Left ventricle myocardium superior (tissue), 1 donor: ENCODE data around the gene SYNPO. TPM values are rescaled to one million over a fixed set of nuclear protein-coding genes. Genes with fewer than 3 reads are reported as not detected.

Experiments
- ATAC-seq: fragments of 200-7000 bp; cut with Tn5 transposase; one replicate; pipeline ENCODE4 v1.9.1; 2020; ENCODE audit warnings: mild to moderate bottlenecking, moderate library complexity
- DNase-seq: peaks from one replicate; pipeline ENCODE4 v3.0.0-alpha.2; 2020
- intact Hi-C: fragments of 100-400 bp; cut with micrococcal nuclease; formaldehyde crosslinking; loops from one replicate; pipeline ENCODE4 v1.11.0; 2022
- total RNA-seq: library from RNA; stranded (reverse); fragmentation: NEBNext Ultra II Directional; extraction: Animal tissue kit (Norgen Biotek cat#: 25700); gene quantifications from one replicate; pipeline ENCODE4 v1.2.1, GENCODE V29; 2021
- donor health status: DM: no; HTN: yes; CAD: no; lungs with severe emphysema.

The SYNPO gene
- total RNA-seq, 1 donor from 2014 or later: 675 TPM

GRCh38 chr5:150670275-150670947 is 30.0 kb downstream of the SYNPO start:
- intact Hi-C loops: no loop called here
- ATAC-seq (no peak), DNase-seq (no peak)

- no peak for DNase-seq
- intact Hi-C loops: no loop called here
- ATAC-seq: no peak
Observed at GRCh38 chr5:150670948-150671310, 30.5 kb downstream of the SYNPO start.

- ATAC-seq (peak; percentile 15), DNase-seq (peak; percentile 42)
- intact Hi-C loops: no loop called here
Observed at GRCh38 chr5:150671509-150672236, 31.2 kb downstream of the SYNPO start.

GRCh38 chr5:150672237-150672883 is 31.9 kb downstream of the SYNPO start:
- ATAC-seq (peak; percentile 48), DNase-seq (peak; percentile 66)
- intact Hi-C loops: no loop called here

- no peak for ATAC-seq
Observed at GRCh38 chr5:150672884-150673275, 32.4 kb downstream of the SYNPO start.

GRCh38 chr5:150674341-150674821 is 33.9 kb downstream of the SYNPO start:
- DNase-seq (peak; percentile 77), ATAC-seq (peak; percentile 56)
- intact Hi-C loops: no loop called here

More at GRCh38 chr5:150672884-150673275, 32.4 kb downstream of the SYNPO start:
- intact Hi-C loops: no loop called here
- DNase-seq: no peak

GRCh38 chr5:150675069-150675468 is 34.6 kb downstream of the SYNPO start:
- intact Hi-C loops: no loop called here
- ATAC-seq (no peak), DNase-seq (no peak)

GRCh38 chr5:150676578-150676977 is 36.1 kb downstream of the SYNPO start:
- intact Hi-C loops: no loop called here
- DNase-seq: no peak

GRCh38 chr5:150689120-150689519 is 48.7 kb downstream of the SYNPO start:
- ATAC-seq (no peak), DNase-seq (no peak)
- intact Hi-C loops: no loop called here

More at GRCh38 chr5:150676578-150676977, 36.1 kb downstream of the SYNPO start:
- ATAC-seq: no peak

GRCh38 chr5:150690760-150691159 is 50.3 kb downstream of the SYNPO start:
- intact Hi-C loops: no loop called here
- no peak for ATAC-seq
- no peak for DNase-seq

GRCh38 chr5:150692276-150692675 is 51.8 kb downstream of the SYNPO start:
- intact Hi-C loops: no loop called here
- DNase-seq (no peak), ATAC-seq (no peak)

- intact Hi-C loops: no loop called here
- ATAC-seq: no peak
Observed at GRCh38 chr5:150694612-150695011, 54.2 kb downstream of the SYNPO start.

GRCh38 chr5:150700246-150700593 is 59.8 kb downstream of the SYNPO start:
- DNase-seq (no peak), ATAC-seq (no peak)
- intact Hi-C loops: no loop called here

More at GRCh38 chr5:150694612-150695011, 54.2 kb downstream of the SYNPO start:
- DNase-seq: no peak

GRCh38 chr5:150700594-150701377 is 60.3 kb downstream of the SYNPO start, which contains the start of gene RBM22:
RBM22 (minus strand) TSS chr5:150701062; CDS start chr5:150700985, 77 bp downstream.
- peak; percentile 96 for DNase-seq
- peak; percentile 100 for ATAC-seq
- intact Hi-C loops: no loop called here

- ATAC-seq: no peak
- intact Hi-C loops: no loop called here
Observed at GRCh38 chr5:150703762-150704161, 63.3 kb downstream of the SYNPO start.

GRCh38 chr5:150706776-150707390 is 66.4 kb downstream of the SYNPO start:
- ATAC-seq (no peak), DNase-seq (no peak)
- intact Hi-C loops: no loop called here

More at GRCh38 chr5:150703762-150704161, 63.3 kb downstream of the SYNPO start:
- no peak for DNase-seq
